GM18520 (cell line): Measurements from ENCODE around the gene FN3K.

ENCODE experiments used
- ATAC-seq: cut with Tn5 transposase; IDR thresholded peaks from one replicate; pipeline ENCODE4 v1.9.1; 2021; ENCODE audit not compliant: unreplicated experiment

FN3K gene

GRCh38 chr17:82734987-82735866 is at the start of gene FN3K:
TSS of gene FN3K (plus strand) at chr17:82735615. CDS start at chr17:82735637, 22 bp downstream.
- ATAC-seq, result no peak

- ATAC-seq, result no peak
These were observed 48.8 kb upstream of the FN3K start for GRCh38 chr17:82686366-82687324.

GRCh38 chr17:82687375-82687861 is 48.0 kb upstream of the FN3K start:
- ATAC-seq, result no peak

- ATAC-seq, result no peak
These were observed 47.5 kb upstream of the FN3K start for GRCh38 chr17:82687871-82688270.

- ATAC-seq, result no peak
These were observed 46.3 kb upstream of the FN3K start for GRCh38 chr17:82689077-82689476.

GRCh38 chr17:82690786-82691489 is 44.5 kb upstream of the FN3K start:
- no peak for ATAC-seq

GRCh38 chr17:82691714-82692113 is 43.7 kb upstream of the FN3K start:
- no peak for ATAC-seq

- ATAC-seq, result no peak
These were observed 43.1 kb upstream of the FN3K start for GRCh38 chr17:82692268-82692667.

GRCh38 chr17:82693168-82693867 is 42.1 kb upstream of the FN3K start:
- ATAC-seq, result no peak

GRCh38 chr17:82694647-82695046 is 40.8 kb upstream of the FN3K start:
- ATAC-seq, result no peak

- no peak for ATAC-seq
These were observed 39.2 kb upstream of the FN3K start for GRCh38 chr17:82696259-82696658.

- ATAC-seq, result no peak
These were observed 38.3 kb upstream of the FN3K start for GRCh38 chr17:82696916-82697807.

GRCh38 chr17:82697808-82698064 is 37.7 kb upstream of the FN3K start:
- no peak for ATAC-seq

- ATAC-seq, result peak; percentile 96
These were observed 37.1 kb upstream of the FN3K start, which contains the start of gene RAB40B for GRCh38 chr17:82698065-82698973. TSS of gene RAB40B (minus strand) at chr17:82698698. CDS start at chr17:82698596, 102 bp downstream.

GRCh38 chr17:82698974-82699442 is 36.4 kb upstream of the FN3K start:
- peak; percentile 8 for ATAC-seq

- ATAC-seq, result no peak
These were observed 35.9 kb upstream of the FN3K start for GRCh38 chr17:82699551-82699950.

GRCh38 chr17:82702231-82702927 is 33.0 kb upstream of the FN3K start:
- ATAC-seq, result no peak
